Fibroblast of skin of abdomen (primary cell): ENCODE data around the gene TMEM218. TPM values are rescaled to one million over a fixed set of nuclear protein-coding genes. Genes with fewer than 3 reads are reported as not detected.
A peak's percentile ranks its signal among the peaks of the same experiment; 100 is the strongest.

ENCODE experiments used
- DNase-seq: peaks from one replicate; pipeline ENCODE4 v3.0.0-alpha.2; 2013
- polyA plus RNA-seq, 2 experiments: library from polyadenylated mRNA; unstranded; fragments of 120-200 nt; gene quantifications; one replicate each; pipeline ENCODE4 v1.2.1, GENCODE V29; 2013; ENCODE audit not compliant: insufficient read length in 2 of 2

Gene TMEM218
- polyA plus RNA-seq (2013, experiment 1 of 2; ENCODE audit: insufficient read length), result 24.6 TPM
- 25.3 TPM for polyA plus RNA-seq (2013, experiment 2 of 2; ENCODE audit: insufficient read length)

GRCh38 chr11:125111343-125112207 is at the start of gene TMEM218:
Gene TMEM218, minus strand, starts transcription at chr11:125111626. Its CDS starts 9,385 bp downstream, at chr11:125102241.
- peak; percentile 99 for DNase-seq

GRCh38 chr11:125157953-125158680 is 46.7 kb upstream of the TMEM218 start:
- no peak for DNase-seq

GRCh38 chr11:125157118-125157733 is 45.8 kb upstream of the TMEM218 start:
- no peak for DNase-seq

- no peak for DNase-seq
Measured at GRCh38 chr11:125156346-125157117, 45.1 kb upstream of the TMEM218 start.

GRCh38 chr11:125155767-125156166 is 44.3 kb upstream of the TMEM218 start:
- no peak for DNase-seq

GRCh38 chr11:125155100-125155444 is 43.6 kb upstream of the TMEM218 start:
- DNase-seq, result no peak

- no peak for DNase-seq
Measured at GRCh38 chr11:125154378-125155099, 43.1 kb upstream of the TMEM218 start.

- DNase-seq, result no peak
Measured at GRCh38 chr11:125153837-125154236, 42.4 kb upstream of the TMEM218 start.

GRCh38 chr11:125148743-125149142 is 37.3 kb upstream of the TMEM218 start:
- no peak for DNase-seq

GRCh38 chr11:125148011-125148410 is 36.6 kb upstream of the TMEM218 start:
- no peak for DNase-seq

- DNase-seq, result no peak
Measured at GRCh38 chr11:125147280-125147679, 35.9 kb upstream of the TMEM218 start.

- DNase-seq, result no peak
Measured at GRCh38 chr11:125146232-125146631, 34.8 kb upstream of the TMEM218 start.

GRCh38 chr11:125141686-125142535 is 30.5 kb upstream of the TMEM218 start:
- peak; percentile 28 for DNase-seq

- DNase-seq, result no peak
Measured at GRCh38 chr11:125141178-125141577, 29.8 kb upstream of the TMEM218 start.

- no peak for DNase-seq
Measured at GRCh38 chr11:125140233-125140632, 28.8 kb upstream of the TMEM218 start.

GRCh38 chr11:125139778-125140177 is 28.4 kb upstream of the TMEM218 start:
- DNase-seq, result no peak

GRCh38 chr11:125138966-125139365 is 27.5 kb upstream of the TMEM218 start:
- DNase-seq, result no peak

- no peak for DNase-seq
Measured at GRCh38 chr11:125136001-125136400, 24.6 kb upstream of the TMEM218 start.

GRCh38 chr11:125132596-125132995 is 21.2 kb upstream of the TMEM218 start:
- DNase-seq, result peak; percentile 69

- no peak for DNase-seq
Measured at GRCh38 chr11:125132071-125132470, 20.6 kb upstream of the TMEM218 start.
